Neural cell (in vitro differentiated cells): ENCODE measurements around the gene PNPLA7. TPM values are rescaled to one million over a fixed set of nuclear protein-coding genes. Genes with fewer than 3 reads are reported as not detected.

Experiments
- H2AFZ ChIP-seq: fragments of 200-600, 300-800 bp; sonication (generic), shearing (Covaris generic); 2 replicates; pipeline ENCODE4 v1.6.0; 2014; ENCODE audit warnings: low read depth, mild to moderate bottlenecking, antibody characterized with exemption, low read length, moderate library complexity
- H3F3A ChIP-seq: fragments of 200-600 bp; shearing (Covaris generic); 2 replicates; pipeline ENCODE4 v1.6.1; 2016; ENCODE audit warnings: mild to moderate bottlenecking, moderate library complexity, mixed read lengths, antibody characterized with exemption, low read length; ENCODE audit not compliant: insufficient read depth, poor library complexity, severe bottlenecking
- H3K27ac ChIP-seq: fragments of 200-600, 300-800 bp; sonication (generic), shearing (Covaris generic); 2 replicates; pipeline ENCODE4 v1.5.1; 2014; ENCODE audit warnings: mild to moderate bottlenecking, low read length, moderate library complexity
- H3K27me3 ChIP-seq: fragments of 300-800, 200-600 bp; sonication (generic), shearing (Covaris generic); 2 replicates; pipeline ENCODE4 v1.6.0; 2014; ENCODE audit warnings: mild to moderate bottlenecking, low read depth, low read length, moderate library complexity; ENCODE audit not compliant: insufficient read depth
- H3K36me3 ChIP-seq: fragments of 300-800, 200-600 bp; sonication (generic), shearing (Covaris generic); 2 replicates; pipeline ENCODE4 v1.5.1; 2014; ENCODE audit warnings: mild to moderate bottlenecking, antibody characterized with exemption, low read length, moderate library complexity; ENCODE audit not compliant: insufficient read depth
- H3K4me2 ChIP-seq: fragments of 300-800, 200-600 bp; sonication (generic), shearing (Covaris generic); 2 replicates; pipeline ENCODE4 v1.6.0; 2014; ENCODE audit warnings: mild to moderate bottlenecking, low read length
- H3K4me3 ChIP-seq: fragments of 300-800, 200-600 bp; sonication (generic), shearing (Covaris generic); 2 replicates; pipeline ENCODE4 v1.5.1; 2014; ENCODE audit warnings: mild to moderate bottlenecking, low read length, moderate library complexity
- H3K79me2 ChIP-seq: fragments of 200-600 bp; shearing (Covaris generic); replicated peaks from 2 replicates; pipeline ENCODE4 v1.6.0; 2014; ENCODE audit warnings: mild to moderate bottlenecking, low read length, moderate library complexity; ENCODE audit not compliant: insufficient read depth
- H3K9ac ChIP-seq: fragments of 300-800, 200-600 bp; sonication (generic), shearing (Covaris generic); 2 replicates; pipeline ENCODE4 v1.6.1; 2016; ENCODE audit warnings: mild to moderate bottlenecking, low read length, mixed read lengths
- H3K9me2 ChIP-seq: fragments of 200-600 bp; shearing (Covaris generic); 2 replicates; pipeline ENCODE4 v1.6.1; 2016; ENCODE audit warnings: mild to moderate bottlenecking, low read length, mixed read lengths; ENCODE audit not compliant: insufficient read depth
- H3K9me3 ChIP-seq: fragments of 200-600, 300-800 bp; sonication (generic), shearing (Covaris generic); 2 replicates; pipeline ENCODE4 v1.6.1; 2016; ENCODE audit warnings: mild to moderate bottlenecking, mixed run types, low read length, moderate library complexity, mixed read lengths
- H4K20me1 ChIP-seq: fragments of 200-600 bp; shearing (Covaris generic); 2 replicates; pipeline ENCODE4 v1.6.1; 2016; ENCODE audit warnings: mild to moderate bottlenecking, mixed run types; ENCODE audit not compliant: insufficient read depth
- CTCF ChIP-seq: fragments of 450-650 bp; IDR thresholded peaks from 2 replicates; pipeline ENCODE4 v1.5.1; 2014; ENCODE audit warnings: antibody characterized with exemption, mild to moderate bottlenecking, moderate library complexity; ENCODE audit not compliant: poor library complexity, severe bottlenecking
- EP300 ChIP-seq: fragments of 450-650 bp; conservative IDR thresholded peaks from 2 replicates; pipeline ENCODE4 v1.6.1; 2014; ENCODE audit warnings: antibody characterized with exemption, mild to moderate bottlenecking, moderate library complexity; ENCODE audit not compliant: poor library complexity, severe bottlenecking
- EZH2 ChIP-seq: fragments of 200-600, 300-800 bp; shearing (Covaris generic), sonication (generic); IDR thresholded peaks from 2 replicates; pipeline ENCODE4 v1.6.1; 2014; ENCODE audit warnings: antibody characterized with exemption, low read length, borderline replicate concordance, mild to moderate bottlenecking; ENCODE audit not compliant: insufficient read depth, poor library complexity, severe bottlenecking
- MXI1 ChIP-seq: fragments of 450-650 bp; conservative IDR thresholded peaks from 2 replicates; pipeline ENCODE4 v1.6.1; 2014; ENCODE audit warnings: antibody characterized with exemption, mild to moderate bottlenecking; ENCODE audit not compliant: poor library complexity, severe bottlenecking
- POLR2AphosphoS5 ChIP-seq: IDR thresholded peaks from 2 replicates; pipeline ENCODE4 v1.6.1; 2012
- RAD21 ChIP-seq: fragments of 450-650 bp; conservative IDR thresholded peaks from 2 replicates; pipeline ENCODE4 v1.6.1; 2014; ENCODE audit warnings: antibody characterized with exemption, mild to moderate bottlenecking, moderate library complexity
- REST ChIP-seq: IDR thresholded peaks from 2 replicates; pipeline ENCODE4 v1.6.1; 2012; ENCODE audit warnings: borderline replicate concordance
- SMC3 ChIP-seq: fragments of 450-650 bp; conservative IDR thresholded peaks from 2 replicates; pipeline ENCODE4 v1.6.1; 2014; ENCODE audit warnings: antibody characterized with exemption, mild to moderate bottlenecking, moderate library complexity; ENCODE audit not compliant: poor library complexity
- TAF1 ChIP-seq: IDR thresholded peaks from 2 replicates; pipeline ENCODE4 v1.6.1; 2012; ENCODE audit warnings: low read depth
- polyA plus RNA-seq: library from polyadenylated mRNA; depleted of rRNA; stranded (reverse); fragments of >200 nt; gene quantifications from 2 replicates; pipeline ENCODE4 v1.2.3, GENCODE V29; 2014

Gene PNPLA7
- polyA plus RNA-seq, 1 donor from 2014 or later, result 0.72 TPM

- Histone ChIP-seq H3K4me2 (no peak overlapping the region), H3K27ac (no peak overlapping the region), H3K27me3 (no peaks in the 10 kb centered on the region), H3K9me3 (no peaks in the 10 kb centered on the region), H3F3A (no peaks in the 10 kb centered on the region), H4K20me1 (no peaks in the 10 kb centered on the region), H3K79me2 (no peaks in the 10 kb centered on the region), H3K9me2 (no peaks in the 10 kb centered on the region), H2AFZ (no peak overlapping the region), H3K36me3 (no peaks in the 10 kb centered on the region), H3K4me3 (no peak overlapping the region), H3K9ac (no peak overlapping the region)
- TF ChIP-seq EZH2 (no peak), MXI1 (no peak), POLR2AphosphoS5 (no peak), REST (no peak), TAF1 (no peak), RAD21 (no peak), EP300 (no peak), SMC3 (no peak), CTCF (no peak)
Observed at GRCh38 chr9:137516144-137516917, 33.9 kb downstream of the PNPLA7 start.

GRCh38 chr9:137515338-137515724 is 34.9 kb downstream of the PNPLA7 start:
- H3K9me3 ChIP-seq, result no peaks in the 10 kb centered on the region
- H3K9ac ChIP-seq, result no peak overlapping the region

More at GRCh38 chr9:137515338-137515724, 34.9 kb downstream of the PNPLA7 start:
- Histone ChIP-seq H4K20me1 (no peaks in the 10 kb centered on the region), H3K4me2 (no peak overlapping the region), H2AFZ (no peak overlapping the region), H3K4me3 (no peak overlapping the region), H3K79me2 (no peaks in the 10 kb centered on the region), H3K36me3 (no peaks in the 10 kb centered on the region), H3K9me2 (no peaks in the 10 kb centered on the region), H3K27ac (no peak overlapping the region), H3K27me3 (no peaks in the 10 kb centered on the region), H3F3A (no peaks in the 10 kb centered on the region)
- TF ChIP-seq EZH2 (no peak), RAD21 (no peak), CTCF (no peak), SMC3 (no peak), EP300 (no peak), REST (no peak), TAF1 (no peak), POLR2AphosphoS5 (no peak), MXI1 (no peak)
